CD4-positive, CD25-positive, alpha-beta regulatory T cell (primary cell): ENCODE measurements around the gene ICOSLG. TPM values are rescaled to one million over a fixed set of nuclear protein-coding genes. Genes with fewer than 3 reads are reported as not detected.

ENCODE experiments used
- ATAC-seq, 2 donors: fragments of 150-1000 bp; cut with Tn5 transposase; one replicate each; pipeline ENCODE4 v1.10.0; 2021; ENCODE audit warnings: low read depth in 2 of 2, moderate number of reproducible peaks in 2 of 2, moderate library complexity in 1 of 2
- DNase-seq, 3 donors: peaks; one replicate each; pipeline versions ENCODE4 v3.0.0 to v3.0.0-alpha.2; 2012 to 2022; ENCODE audit warnings: mixed read lengths in 1 of 3
- H3K27ac ChIP-seq: one replicate; pipeline ENCODE4 v1.7.0; 2013; ENCODE audit warnings: mild to moderate bottlenecking, low read length; ENCODE audit not compliant: insufficient read depth, poor library complexity, severe bottlenecking
- H3K27me3 ChIP-seq: one replicate; pipeline ENCODE4 v1.7.0; 2013; ENCODE audit warnings: low read length; ENCODE audit not compliant: control insufficient read depth, insufficient read depth
- H3K36me3 ChIP-seq: one replicate; pipeline ENCODE4 v1.7.0; 2013; ENCODE audit warnings: mild to moderate bottlenecking, low read length, moderate library complexity; ENCODE audit not compliant: control insufficient read depth, insufficient read depth
- H3K4me1 ChIP-seq: 2 replicates; pipeline ENCODE4 v1.7.0; 2013; ENCODE audit warnings: mild to moderate bottlenecking, low read length; ENCODE audit not compliant: insufficient read depth, control insufficient read depth, poor library complexity, severe bottlenecking
- H3K4me3 ChIP-seq: one replicate; pipeline ENCODE4 v1.7.0; 2013; ENCODE audit warnings: low read depth, mild to moderate bottlenecking, low read length, moderate library complexity
- H3K9me3 ChIP-seq, 2 experiments: 1 replicate in 1 of 2; 2 replicates in 1 of 2; pipeline ENCODE4 v1.7.0; 2013; ENCODE audit warnings: low read length in 2 of 2, mild to moderate bottlenecking in 1 of 2, moderate library complexity in 1 of 2; ENCODE audit not compliant: control insufficient read depth in 2 of 2
- H3K27ac Mint-ChIP-seq, 3 donors: one replicate each; pipeline ENCODE4 v1.8.0; 2020 to 2022; ENCODE audit warnings: mild to moderate bottlenecking in 3 of 3, mixed read lengths in 3 of 3, moderate library complexity in 2 of 3
- H3K27me3 Mint-ChIP-seq: one replicate; pipeline ENCODE4 v1.8.0; 2022; ENCODE audit warnings: mild to moderate bottlenecking, mixed read lengths
- H3K36me3 Mint-ChIP-seq: one replicate; pipeline ENCODE4 v1.8.0; 2020; ENCODE audit warnings: mixed read lengths
- H3K4me1 Mint-ChIP-seq, 4 donors: one replicate each; pipeline ENCODE4 v1.8.0; 2020 to 2022; ENCODE audit warnings: mixed read lengths in 4 of 4, mild to moderate bottlenecking in 1 of 4
- H3K4me3 Mint-ChIP-seq, 4 donors: one replicate each; pipeline ENCODE4 v1.8.0; 2020 to 2022; ENCODE audit warnings: mild to moderate bottlenecking in 4 of 4, mixed read lengths in 4 of 4, moderate library complexity in 3 of 4
- H3K9me3 Mint-ChIP-seq, 7 donors: one replicate each; pipeline ENCODE4 v1.8.0; 2020 to 2022; ENCODE audit warnings: mixed read lengths in 7 of 7, mild to moderate bottlenecking in 3 of 7, moderate library complexity in 2 of 7
- polyA plus RNA-seq, 4 donors: library from polyadenylated mRNA; unstranded; fragments of 300-500 nt; fragmentation: Illumina TruSeq; gene quantifications; one replicate each; pipeline ENCODE4 v1.2.3, GENCODE V29; 2021
- total RNA-seq: library from RNA; stranded (reverse); gene quantifications from one replicate; pipeline ENCODE4 v1.2.3, GENCODE V29; 2022

ICOSLG gene
- total and polyA plus RNA-seq, 5 donors from 2014 or later, result 0.49 to 22.6 (median 1.9) TPM

- Mint-ChIP-seq H3K27ac (no peak overlapping the region), H3K9me3 (no peaks in the 10 kb centered on the region), H3K36me3 (no peaks in the 10 kb centered on the region), H3K27me3 (no peaks in the 10 kb centered on the region), H3K4me1 (no peaks in the 10 kb centered on the region), H3K4me3 (no peak overlapping the region)
- Histone ChIP-seq H3K4me3 (no peak overlapping the region), H3K9me3 (no peaks in the 10 kb centered on the region), H3K36me3 (no peaks in the 10 kb centered on the region), H3K27me3 (no peaks in the 10 kb centered on the region), H3K4me1 (no peaks in the 10 kb centered on the region), H3K27ac (no peak overlapping the region)
- ATAC-seq, result no peak
- no peak for DNase-seq
Observed at GRCh38 chr21:44262338-44263056, 21.8 kb upstream of the ICOSLG start.

- no peak within 1 kb of the TSS for H3K4me3 ChIP-seq
- H3K9me3 Mint-ChIP-seq, result no peaks in the 10 kb centered on the region
- no peaks in the 10 kb centered on the region for H3K4me1 ChIP-seq
- no peak within 1 kb of the TSS for H3K27ac Mint-ChIP-seq
- no peaks in the 10 kb centered on the region for H3K27me3 ChIP-seq
- H3K27me3 Mint-ChIP-seq, result no peaks in the 10 kb centered on the region
- no peaks in the 10 kb centered on the region for H3K36me3 Mint-ChIP-seq
- H3K27ac ChIP-seq, result no peak within 1 kb of the TSS
- H3K4me1 Mint-ChIP-seq, result no peaks in the 10 kb centered on the region
- ATAC-seq (no peak), DNase-seq (no peak)
- H3K9me3 ChIP-seq, result no peaks in the 10 kb centered on the region
- H3K4me3 Mint-ChIP-seq, result no peak within 1 kb of the TSS
- H3K36me3 ChIP-seq, result no peaks in the 10 kb centered on the region
Observed at GRCh38 chr21:44261675-44262295, 21.0 kb upstream of the ICOSLG start, which contains the start of gene DNMT3L. Gene DNMT3L (minus strand): TSS chr21:44261897. CDS start chr21:44261259, 638 bp downstream.

GRCh38 chr21:44260791-44261631, 20.3 kb upstream of the ICOSLG start:
- no peaks in the 10 kb centered on the region for H3K4me1 ChIP-seq
- H3K27ac Mint-ChIP-seq, result no peak overlapping the region

GRCh38 chr21:44260066-44260465, 19.3 kb upstream of the ICOSLG start:
- H3K4me1 Mint-ChIP-seq, result no peaks in the 10 kb centered on the region
- no peaks in the 10 kb centered on the region for H3K36me3 Mint-ChIP-seq
- H3K27ac ChIP-seq, result no peak overlapping the region
- H3K27ac Mint-ChIP-seq, result peak overlapping the region in 1 of 3 donors; percentile 26
- H3K9me3 ChIP-seq, result no peaks in the 10 kb centered on the region
- no peak overlapping the region for H3K4me3 Mint-ChIP-seq
- H3K27me3 ChIP-seq, result no peaks in the 10 kb centered on the region
- no peaks in the 10 kb centered on the region for H3K36me3 ChIP-seq
- H3K4me1 ChIP-seq, result no peaks in the 10 kb centered on the region
- ATAC-seq (no peak), DNase-seq (no peak)
- H3K4me3 ChIP-seq, result no peak overlapping the region
- no peaks in the 10 kb centered on the region for H3K27me3 Mint-ChIP-seq
- no peaks in the 10 kb centered on the region for H3K9me3 Mint-ChIP-seq

More at GRCh38 chr21:44260791-44261631, 20.3 kb upstream of the ICOSLG start:
- Histone ChIP-seq H3K9me3 (no peaks in the 10 kb centered on the region), H3K27ac (no peak overlapping the region), H3K36me3 (no peaks in the 10 kb centered on the region), H3K4me3 (no peak overlapping the region), H3K27me3 (no peaks in the 10 kb centered on the region)
- no peaks in the 10 kb centered on the region for H3K36me3 Mint-ChIP-seq
- no peaks in the 10 kb centered on the region for H3K9me3 Mint-ChIP-seq
- DNase-seq, result no peak
- ATAC-seq, result no peak
- no peaks in the 10 kb centered on the region for H3K4me1 Mint-ChIP-seq
- H3K4me3 Mint-ChIP-seq, result no peak overlapping the region
- no peaks in the 10 kb centered on the region for H3K27me3 Mint-ChIP-seq

GRCh38 chr21:44259082-44259705, 18.5 kb upstream of the ICOSLG start:
- H3K9me3 ChIP-seq, result no peaks in the 10 kb centered on the region
- H3K36me3 ChIP-seq, result no peaks in the 10 kb centered on the region
- no peaks in the 10 kb centered on the region for H3K36me3 Mint-ChIP-seq
- H3K4me3 Mint-ChIP-seq, result no peak overlapping the region
- no peak for DNase-seq
- peak overlapping the region in 2 of 3 donors; percentile 26 to 29 for H3K27ac Mint-ChIP-seq
- no peaks in the 10 kb centered on the region for H3K27me3 ChIP-seq
- H3K4me1 Mint-ChIP-seq, result no peaks in the 10 kb centered on the region
- H3K27me3 Mint-ChIP-seq, result no peaks in the 10 kb centered on the region
- ATAC-seq, result no peak
- no peak overlapping the region for H3K4me3 ChIP-seq
- no peaks in the 10 kb centered on the region for H3K9me3 Mint-ChIP-seq
- no peak overlapping the region for H3K27ac ChIP-seq
- no peaks in the 10 kb centered on the region for H3K4me1 ChIP-seq

- H3K27me3 Mint-ChIP-seq, result no peaks in the 10 kb centered on the region
- no peaks in the 10 kb centered on the region for H3K4me1 ChIP-seq
- H3K9me3 ChIP-seq, result no peaks in the 10 kb centered on the region
- H3K36me3 Mint-ChIP-seq, result no peaks in the 10 kb centered on the region
- H3K4me1 Mint-ChIP-seq, result no peaks in the 10 kb centered on the region
- H3K4me3 ChIP-seq, result no peak overlapping the region
- no peak overlapping the region for H3K4me3 Mint-ChIP-seq
- no peaks in the 10 kb centered on the region for H3K36me3 ChIP-seq
- no peaks in the 10 kb centered on the region for H3K27me3 ChIP-seq
- no peak overlapping the region for H3K27ac ChIP-seq
- DNase-seq (no peak), ATAC-seq (no peak)
- no peaks in the 10 kb centered on the region for H3K9me3 Mint-ChIP-seq
- no peak overlapping the region for H3K27ac Mint-ChIP-seq
Observed at GRCh38 chr21:44258056-44258725, 17.4 kb upstream of the ICOSLG start.

GRCh38 chr21:44255511-44255981, 14.8 kb upstream of the ICOSLG start:
- Mint-ChIP-seq H3K9me3 (no peaks in the 10 kb centered on the region), H3K4me3 (no peak overlapping the region), H3K27ac (no peak overlapping the region), H3K27me3 (no peaks in the 10 kb centered on the region), H3K4me1 (no peaks in the 10 kb centered on the region), H3K36me3 (no peaks in the 10 kb centered on the region)
- Histone ChIP-seq H3K27me3 (no peaks in the 10 kb centered on the region), H3K36me3 (no peaks in the 10 kb centered on the region), H3K27ac (no peak overlapping the region), H3K4me3 (no peak overlapping the region), H3K9me3 (no peaks in the 10 kb centered on the region), H3K4me1 (no peaks in the 10 kb centered on the region)
- DNase-seq (no peak), ATAC-seq (no peak)
